Measurements from ENCODE around the gene AARSD1.
"Not testable (repeated sequence)": the region's sequence is repeated elsewhere in the genome, so short reads cannot be mapped to it uniquely, and the experiment has no call there.

AARSD1 gene

DNA sequence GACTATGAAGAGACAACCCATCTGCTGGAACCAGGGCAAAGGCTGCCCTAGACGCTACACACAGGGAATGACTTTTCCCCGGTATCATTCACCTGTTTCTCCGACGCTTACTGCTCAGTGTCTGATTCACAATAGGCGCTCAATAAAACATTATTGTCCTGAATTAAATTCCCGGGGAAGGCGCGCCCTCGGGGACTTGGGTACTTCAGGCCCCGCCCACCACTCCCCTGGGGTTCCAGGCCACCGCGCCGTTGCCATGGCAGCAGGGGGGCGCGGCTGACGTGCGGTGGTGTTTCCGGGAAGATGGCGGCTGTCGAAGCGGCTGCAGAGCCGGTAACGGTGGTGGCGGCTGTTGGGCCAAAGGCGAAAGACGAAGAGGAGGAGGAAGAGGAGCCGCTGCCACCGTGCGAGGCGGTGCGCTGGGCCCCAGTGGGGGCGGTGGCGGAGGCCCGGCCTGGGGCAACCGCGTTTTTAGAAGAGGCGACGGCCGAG is 16.1 kb upstream of the AARSD1 start, which contains the start of gene RUNDC1:
Gene RUNDC1 (plus strand): TSS at position 292 of the 492 bp plus-strand sequence. CDS start 12 bp downstream, at position 304.
- peak; percentile 95 for DNase-seq

DNA sequence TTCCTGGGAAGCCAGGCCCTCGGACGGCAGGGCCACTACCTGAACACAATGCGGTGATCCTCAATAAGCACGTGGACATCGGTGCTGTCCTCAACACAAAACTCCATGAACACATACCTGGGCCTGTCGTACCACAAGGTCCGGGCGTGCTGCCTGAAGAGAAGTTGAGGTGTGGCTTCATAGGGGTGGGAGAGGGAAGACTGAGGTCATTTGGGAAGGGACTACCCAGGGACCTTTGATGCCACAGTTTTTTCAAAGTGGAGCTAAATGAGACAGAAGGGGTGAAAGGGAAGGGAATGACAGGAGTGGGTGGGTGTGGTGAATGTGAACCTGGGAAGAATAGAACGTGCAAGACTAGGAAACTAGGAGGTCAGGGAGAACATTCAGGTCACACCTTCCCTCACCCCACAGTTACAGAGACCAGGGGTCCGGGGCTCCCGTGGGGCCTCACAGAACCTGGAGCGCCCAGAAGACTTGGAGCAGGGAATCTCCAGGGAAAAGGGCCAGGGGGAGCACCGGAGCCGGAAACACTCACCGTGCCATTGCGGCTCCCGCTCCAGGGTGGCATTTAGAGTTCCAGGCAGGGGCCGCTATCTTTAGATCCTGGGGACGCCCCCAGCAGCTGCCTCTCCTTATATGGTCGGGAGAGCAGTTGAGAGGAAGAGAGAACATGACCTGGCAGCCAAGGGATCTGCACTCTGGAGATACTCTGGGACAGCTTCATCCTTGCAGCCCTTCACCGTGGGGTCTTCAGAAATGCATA is 15.4 kb upstream of the AARSD1 start, which contains the start of gene PTGES3L:
Gene PTGES3L (minus strand): TSS at position 570 of the 763 bp plus-strand sequence. CDS start 27 bp downstream, at position 543.
- DNase-seq = no peak

DNA sequence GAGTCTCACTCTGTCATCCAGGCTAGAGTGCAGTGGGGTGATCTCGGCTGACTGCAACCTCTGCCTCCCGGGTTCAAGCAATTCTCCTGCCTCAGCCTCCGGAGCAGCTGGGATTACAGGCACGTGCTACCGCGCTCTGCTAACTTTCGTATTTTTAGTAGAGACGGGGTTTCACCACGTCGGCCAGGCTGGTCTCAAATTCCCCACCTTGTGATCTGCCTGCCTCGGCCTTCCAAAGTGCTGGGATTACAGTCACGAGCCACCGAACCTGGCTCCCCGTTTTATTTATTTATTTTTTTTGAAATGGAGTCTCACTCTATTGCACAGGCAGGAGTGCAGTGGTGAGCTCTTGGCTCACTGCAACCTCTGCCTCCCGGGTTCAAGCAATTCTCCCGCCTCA is 11.4 kb upstream of the AARSD1 start:
- not testable (repeated sequence) for DNase-seq

DNA sequence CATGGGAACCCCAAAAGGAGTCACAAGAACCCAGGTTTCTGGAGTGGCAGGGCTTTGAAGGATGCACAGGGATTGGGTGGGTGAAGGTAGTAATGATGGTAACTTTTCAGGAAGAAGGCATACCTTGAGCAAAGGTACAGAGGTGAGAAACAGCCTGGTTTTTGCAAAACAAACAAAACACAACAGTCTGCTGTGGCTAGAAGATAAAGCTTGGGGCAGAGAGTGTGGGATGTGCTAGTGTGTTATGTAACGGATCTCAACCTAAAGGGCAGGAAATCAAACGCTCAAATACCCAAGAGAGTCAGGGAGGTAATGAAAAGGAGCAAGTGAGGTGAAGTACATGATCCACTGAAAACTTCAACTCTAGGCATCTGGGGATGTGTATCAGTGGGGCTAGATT is 11.0 kb upstream of the AARSD1 start:
- no peak for DNase-seq

DNA sequence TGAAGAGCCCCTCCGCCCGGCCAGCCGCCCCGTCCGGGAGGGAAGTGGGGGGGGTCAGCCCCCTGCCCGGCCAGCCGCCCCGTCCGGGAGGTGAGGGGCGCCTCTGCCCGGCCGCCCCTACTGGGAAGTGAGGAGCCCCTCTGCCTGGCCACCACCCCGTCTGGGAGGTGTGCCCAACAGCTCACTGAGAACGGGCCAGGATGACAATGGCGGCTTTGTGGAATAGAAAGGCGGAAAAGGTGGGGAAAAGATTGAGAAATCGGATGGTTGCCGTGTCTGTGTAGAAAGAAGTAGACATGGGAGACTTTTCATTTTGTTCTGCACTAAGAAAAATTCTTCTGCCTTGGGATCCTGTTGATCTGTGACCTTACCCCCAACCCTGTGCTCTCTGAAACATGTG is 9.1 kb upstream of the AARSD1 start:
- not testable (repeated sequence) for DNase-seq

DNA sequence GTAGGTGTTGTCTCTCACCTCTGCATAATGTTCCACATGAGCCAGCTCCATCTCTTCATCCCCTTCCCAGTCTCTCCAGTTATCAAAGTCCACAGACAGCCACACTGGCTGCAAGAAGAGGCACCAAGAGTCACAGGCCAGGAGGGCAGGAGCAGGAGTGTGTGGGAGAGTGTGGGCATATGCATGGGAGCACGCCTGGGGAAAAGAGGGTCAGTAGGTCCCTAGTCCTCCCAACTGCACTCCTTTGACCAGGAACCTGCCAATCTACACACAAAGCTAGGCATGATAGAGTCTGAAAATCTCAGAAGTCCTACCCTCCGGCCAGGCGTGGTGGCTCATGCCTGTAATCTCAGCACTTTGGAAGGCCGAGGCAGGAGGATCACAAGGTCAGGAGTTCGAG is 7.3 kb upstream of the AARSD1 start:
- DNase-seq = no peak

DNA sequence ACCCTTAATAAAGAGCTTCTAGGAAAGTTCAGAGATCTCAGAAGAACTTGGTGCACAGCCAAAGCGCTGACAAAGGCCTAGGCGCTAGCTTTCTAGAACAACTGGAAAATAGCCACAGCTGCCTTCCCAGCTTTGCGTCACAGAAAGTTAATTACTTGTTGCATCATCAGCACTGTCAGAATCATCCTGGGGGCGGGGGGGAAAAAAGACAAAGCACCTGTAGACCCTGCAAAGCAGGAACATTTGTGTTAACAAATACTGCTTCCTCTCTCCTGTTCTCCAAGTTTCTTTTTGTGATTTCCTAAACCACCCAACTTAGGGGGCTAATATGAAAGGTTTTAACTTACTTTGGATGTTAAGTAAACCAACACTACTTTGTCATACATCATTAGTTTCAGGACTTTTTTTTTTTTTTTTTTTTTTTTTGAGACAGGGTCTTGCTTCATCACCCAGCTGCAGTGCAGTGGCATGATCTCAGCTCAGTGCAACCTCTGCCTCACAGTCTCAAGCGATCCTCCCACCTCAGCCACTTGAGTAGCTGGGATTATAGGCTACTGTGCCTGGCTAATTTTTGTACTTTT is 4.8 kb upstream of the AARSD1 start:
- DNase-seq = no peak

DNA sequence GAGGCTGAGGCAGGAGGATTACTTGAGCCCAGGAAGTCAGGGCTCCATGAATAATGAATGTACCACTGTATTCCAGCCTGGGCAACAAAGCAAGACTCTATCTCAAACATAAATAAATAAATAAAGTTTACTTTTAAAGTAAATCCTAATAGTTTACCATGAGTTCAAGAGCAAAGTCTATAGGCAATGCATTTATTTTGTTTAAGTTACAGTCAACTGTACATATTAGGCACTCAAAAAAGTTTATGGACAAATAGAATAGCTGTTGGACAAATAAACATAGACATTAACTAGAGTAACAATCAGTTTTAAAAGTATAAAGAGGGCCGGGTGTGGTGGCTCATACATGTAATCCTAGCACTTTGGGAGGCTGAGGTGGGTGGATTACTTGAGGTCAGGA is 3.7 kb upstream of the AARSD1 start:
- DNase-seq = no peak

DNA sequence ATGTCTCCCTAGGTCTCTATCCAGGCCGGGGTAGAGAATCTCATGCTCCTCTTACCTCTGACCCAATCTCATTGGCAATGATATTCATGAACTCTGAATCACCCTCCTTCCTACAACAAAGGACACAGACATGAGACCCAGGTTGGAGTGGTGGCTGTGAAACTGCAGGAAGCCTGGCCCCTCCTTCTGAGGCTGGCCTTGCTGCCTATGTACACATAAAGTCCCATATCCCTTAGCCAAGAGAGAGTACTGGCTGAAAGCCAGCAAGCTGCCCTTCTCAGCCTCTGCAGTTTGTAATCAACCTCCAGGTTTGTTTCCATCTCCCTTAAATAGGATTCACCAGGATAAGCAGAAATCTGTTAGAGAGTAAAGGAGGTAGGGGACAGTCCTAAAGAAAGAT is 10.6 kb downstream of the AARSD1 start:
- DNase-seq = no peak

DNA sequence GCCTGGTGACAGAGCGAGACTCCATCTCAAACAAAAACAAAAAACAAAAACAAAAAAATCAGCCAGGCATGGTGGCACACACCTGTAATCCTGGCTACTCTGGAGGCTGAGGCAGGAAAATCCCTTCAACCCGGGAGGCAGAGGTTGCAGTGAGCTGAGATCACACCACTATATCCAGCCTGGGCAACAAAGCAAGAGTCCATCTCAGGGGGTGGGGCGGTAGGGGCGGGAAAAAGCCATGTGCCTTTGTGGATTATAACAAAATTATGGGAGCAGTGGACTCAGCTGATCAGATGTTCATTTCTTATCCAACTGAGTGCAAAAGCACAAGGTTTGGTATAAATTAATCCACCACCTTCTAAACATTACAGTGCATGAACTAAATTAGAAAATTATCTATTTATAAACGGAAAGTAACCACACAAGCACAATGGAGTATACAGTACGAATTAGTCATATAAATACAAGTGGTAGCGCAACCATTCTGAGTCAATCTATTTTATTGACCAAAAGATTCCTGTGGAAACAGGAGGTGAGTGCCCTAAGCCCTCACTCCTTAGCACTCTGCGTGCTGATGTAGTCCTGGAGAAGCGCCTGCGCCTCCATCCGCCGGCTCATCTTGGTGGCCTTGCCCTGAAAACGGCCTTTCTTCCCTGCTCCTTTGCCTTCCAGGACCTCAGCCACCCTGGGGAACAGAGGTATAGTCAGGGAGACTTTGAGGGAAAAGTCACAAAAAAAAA is 14.0 kb downstream of the AARSD1 start:
- DNase-seq = no peak

DNA sequence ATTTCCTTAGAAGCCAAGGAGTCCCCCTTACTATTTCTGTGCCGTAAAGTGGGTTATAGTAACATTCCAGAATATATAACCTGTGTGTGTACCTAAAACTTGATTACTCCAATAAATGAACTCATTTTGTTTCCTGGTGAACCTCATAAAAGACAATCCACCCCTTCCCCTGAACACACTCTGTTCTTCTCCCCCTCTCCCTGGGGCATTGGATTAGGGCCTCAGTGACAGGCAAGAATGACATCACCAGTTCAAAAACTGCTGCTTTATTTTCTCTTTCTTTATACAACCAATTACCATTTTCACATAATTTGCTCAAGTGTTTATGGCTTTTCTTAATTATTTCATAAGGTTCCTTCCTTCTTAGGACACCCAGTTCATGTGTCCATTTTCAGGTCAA is 17.4 kb downstream of the AARSD1 start:
- DNase-seq = no peak

DNA sequence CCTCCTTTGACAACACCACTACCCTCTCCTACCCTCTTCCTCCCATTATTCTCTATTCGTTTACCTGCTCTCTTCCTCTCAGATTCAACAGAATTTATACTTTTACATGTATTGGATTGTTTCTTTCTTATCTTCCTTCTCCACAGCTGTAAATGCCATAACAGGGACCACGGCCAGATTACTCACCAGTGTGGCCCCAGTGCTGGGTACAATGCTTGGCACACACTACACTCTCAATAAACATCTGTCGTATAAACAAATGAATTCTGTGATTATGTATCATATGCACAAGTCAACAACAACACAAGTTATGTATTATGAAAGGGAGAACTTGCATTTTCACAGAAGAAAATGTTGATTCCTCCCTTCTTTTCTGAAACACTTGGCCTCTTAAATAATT is 20.0 kb downstream of the AARSD1 start:
- no peak for DNase-seq

DNA sequence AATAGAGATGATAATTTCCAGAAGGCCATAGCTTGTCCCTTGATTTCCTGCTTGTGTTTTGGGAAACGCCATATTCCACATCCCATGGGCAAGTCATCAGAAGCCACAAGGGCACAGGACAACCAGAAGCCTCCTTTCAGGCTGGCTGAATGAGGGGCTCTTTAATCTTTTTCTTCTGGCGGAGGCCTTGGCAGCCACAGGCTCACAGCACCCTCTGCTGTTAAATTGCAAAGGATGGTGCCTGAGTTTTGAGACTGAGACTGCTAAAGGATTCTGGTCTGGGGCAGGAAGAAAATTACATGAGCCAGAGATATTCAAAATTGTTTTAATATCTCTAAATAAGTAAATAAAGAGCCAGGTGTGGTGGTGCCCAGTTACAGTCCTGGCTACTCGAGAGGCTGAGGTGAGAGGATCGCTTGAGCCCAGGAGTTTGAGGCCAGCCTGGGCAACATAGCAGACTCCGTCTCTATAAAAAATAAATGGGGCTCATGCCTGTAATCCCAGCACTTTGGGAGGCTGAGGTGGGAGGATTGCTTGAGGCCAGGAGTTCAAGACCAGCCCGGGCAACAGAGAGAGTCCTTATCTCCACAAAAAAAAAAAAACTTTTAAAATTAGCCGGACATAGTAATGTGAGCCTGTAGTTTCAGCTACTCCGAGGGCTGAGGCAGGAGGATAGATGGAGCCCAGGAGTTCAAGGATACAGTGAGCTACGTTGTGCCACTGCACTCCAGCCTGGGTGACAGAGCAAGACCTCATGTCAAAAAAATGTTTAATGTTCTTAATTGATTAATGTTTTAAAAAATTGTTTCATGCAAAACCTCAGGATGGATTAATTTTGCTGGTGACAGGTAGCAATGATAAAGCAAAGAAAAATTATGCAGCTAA is 26.3 kb downstream of the AARSD1 start:
- DNase-seq = peak; percentile 4

DNA sequence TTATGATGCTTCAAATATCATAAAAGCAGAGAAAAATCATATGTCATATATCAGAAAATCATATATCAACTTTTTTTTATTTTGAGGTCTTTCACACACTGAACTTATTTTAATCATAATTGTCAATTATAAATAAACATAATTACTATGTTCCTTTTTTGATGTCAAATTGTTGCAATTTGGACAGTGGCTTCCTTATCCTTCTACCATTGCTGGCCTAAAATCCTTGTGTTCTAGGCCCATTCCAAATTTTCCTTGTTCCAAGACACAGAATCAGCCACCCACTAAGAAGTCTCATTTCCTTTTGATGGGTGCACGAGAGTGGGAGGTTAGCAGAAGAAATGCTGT is 34.8 kb downstream of the AARSD1 start:
- no peak for DNase-seq

DNA sequence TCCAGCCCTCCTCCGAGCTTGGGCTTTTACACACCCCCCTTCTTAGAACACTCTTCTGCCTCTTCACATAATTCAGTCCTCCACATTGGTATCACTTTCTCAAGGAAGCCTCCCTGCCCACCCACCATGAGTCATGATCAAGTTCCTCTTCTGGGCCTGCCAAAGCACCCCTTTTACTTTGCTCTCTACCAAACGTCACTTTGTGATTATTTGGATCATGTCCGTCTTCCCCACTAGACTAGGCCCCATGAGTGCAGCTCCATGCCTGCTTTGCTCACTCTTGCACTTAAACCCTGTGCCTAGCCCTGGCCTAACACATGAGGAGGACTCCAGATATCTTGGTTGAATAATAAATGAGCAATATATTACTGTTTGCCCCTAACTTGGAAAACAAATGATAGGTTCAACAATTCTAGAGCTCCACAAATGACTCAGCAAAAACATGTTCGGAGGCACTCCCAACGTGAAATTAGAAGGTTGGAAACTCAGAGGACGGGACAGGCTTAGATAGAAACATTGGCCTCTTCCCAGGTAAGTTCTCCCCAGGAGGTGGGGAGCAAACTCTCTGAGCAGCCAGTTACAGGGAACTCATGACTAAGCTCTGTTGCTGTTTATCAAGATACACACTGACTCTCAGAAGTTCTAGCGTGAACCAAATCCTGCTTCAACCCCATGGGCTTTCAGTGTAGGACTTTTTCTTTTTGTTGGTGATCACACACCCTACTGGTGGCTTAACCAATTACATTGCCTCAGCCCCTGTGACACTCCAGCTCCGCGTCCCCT is 35.3 kb downstream of the AARSD1 start:
- no peak for DNase-seq

DNA sequence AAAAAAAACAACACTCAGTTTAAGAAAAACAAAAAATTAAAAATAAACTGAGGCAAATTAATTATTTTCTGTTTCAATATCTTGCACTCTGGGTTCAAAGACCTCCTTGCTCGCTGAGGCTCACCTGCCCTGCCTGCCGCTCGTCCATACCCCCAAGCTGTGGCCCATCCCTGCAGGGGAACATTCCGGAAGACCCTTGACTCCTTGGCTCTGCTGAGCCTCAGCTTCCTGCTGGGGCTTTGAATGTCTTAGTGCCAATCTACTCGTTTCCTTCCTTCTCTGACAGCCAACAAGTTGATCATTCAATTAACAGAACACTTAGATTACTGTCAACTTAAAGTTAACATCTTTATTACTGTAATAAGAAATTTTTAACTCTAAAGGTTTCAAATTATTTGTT is 39.4 kb downstream of the AARSD1 start:
- no peak for DNase-seq

DNA sequence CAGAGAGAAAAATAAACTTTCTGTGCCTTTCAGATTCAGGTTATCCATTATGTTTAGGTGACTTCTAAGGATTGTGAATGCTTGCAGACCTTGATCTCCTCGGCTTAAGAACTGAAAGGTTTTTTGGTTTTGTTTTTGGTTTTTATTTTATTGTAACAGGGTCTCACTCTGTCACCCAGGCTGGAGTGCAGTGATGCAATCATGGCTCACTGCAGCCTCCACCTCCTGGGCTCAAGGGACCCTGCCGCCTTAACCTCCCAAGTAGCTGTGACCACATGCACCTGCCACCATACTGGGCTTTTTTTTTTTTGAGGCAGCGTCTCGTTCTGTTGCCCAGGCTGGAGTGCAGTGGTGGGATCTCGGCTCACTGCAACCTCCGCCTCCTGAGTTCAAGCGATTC is 40.8 kb downstream of the AARSD1 start:
- DNase-seq = not testable (repeated sequence)

DNA sequence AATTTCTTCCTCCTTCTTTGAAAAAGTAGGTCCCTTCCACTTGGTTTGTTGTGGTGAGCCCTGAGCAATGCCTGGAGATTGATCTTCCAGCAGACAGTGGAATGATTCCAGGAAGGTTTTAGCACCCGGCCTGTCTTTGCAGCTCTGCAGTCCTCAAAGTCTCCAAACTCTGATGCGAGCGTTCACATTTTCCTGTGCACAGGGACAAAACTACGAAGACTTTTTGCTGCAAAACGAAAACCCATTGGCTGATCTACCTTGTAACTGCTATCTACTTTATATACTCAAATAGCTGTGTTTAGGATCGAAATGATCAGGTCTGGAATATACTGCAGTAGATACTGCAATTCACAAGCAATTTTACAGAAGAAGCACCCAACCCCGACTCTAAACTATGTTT is 42.0 kb downstream of the AARSD1 start:
- DNase-seq = no peak

DNA sequence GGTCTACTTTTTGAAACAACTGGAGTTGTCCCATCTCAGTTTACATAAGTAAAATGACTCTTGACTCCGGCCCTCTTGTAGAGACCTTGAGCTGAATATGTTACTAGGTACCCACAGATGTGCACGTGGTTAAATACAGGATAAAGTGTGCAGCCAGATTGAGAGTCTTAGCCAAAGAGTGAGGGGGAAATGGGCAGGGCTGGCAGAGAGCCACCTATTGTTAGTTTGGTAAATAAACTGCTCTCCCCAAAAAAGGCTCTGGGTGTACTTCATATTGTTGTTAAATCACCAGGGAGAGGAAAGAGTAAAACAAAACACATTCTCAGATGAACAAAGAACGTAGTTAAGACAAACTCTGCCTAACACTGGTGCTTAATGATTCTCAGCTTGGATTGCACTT is 43.3 kb downstream of the AARSD1 start:
- no peak for DNase-seq

DNA sequence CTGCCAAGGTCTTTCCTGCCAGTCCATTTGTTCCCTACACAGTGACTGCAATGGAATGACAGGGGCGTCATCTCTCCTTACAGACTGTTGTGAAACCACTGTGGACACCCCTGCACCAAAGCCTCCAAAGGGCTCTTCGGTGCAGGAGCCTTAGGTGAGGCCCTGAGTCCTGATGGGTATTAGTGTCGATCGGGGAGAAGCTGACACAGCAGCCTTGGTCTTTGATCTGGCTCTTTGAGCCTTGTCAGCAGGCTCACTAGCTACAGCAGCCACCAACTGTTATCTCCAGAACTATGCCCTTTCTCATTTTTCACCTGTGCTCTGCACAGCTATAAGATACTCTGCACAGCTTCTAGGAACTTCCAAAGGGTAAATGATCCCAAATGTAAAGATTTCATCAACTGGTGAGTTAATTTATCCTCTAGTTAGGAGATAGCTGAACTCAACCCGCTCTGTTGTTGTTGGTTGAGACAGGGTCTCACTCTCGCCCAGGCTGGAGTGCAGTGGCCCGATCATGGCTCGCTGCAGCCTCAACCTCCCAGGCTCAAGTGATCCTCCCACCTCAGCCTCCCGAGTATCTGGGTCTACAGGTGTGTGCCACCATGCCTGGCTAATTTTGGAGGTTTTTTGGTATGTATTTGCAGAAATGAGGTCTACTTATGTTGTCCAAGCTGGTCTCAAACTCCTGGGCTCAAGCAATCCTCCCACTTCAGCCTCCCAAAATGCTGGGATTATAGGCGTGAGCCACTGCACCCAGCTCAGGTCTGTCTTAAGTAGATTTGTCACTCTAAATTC is 44.0 kb downstream of the AARSD1 start:
- DNase-seq = no peak

DNA sequence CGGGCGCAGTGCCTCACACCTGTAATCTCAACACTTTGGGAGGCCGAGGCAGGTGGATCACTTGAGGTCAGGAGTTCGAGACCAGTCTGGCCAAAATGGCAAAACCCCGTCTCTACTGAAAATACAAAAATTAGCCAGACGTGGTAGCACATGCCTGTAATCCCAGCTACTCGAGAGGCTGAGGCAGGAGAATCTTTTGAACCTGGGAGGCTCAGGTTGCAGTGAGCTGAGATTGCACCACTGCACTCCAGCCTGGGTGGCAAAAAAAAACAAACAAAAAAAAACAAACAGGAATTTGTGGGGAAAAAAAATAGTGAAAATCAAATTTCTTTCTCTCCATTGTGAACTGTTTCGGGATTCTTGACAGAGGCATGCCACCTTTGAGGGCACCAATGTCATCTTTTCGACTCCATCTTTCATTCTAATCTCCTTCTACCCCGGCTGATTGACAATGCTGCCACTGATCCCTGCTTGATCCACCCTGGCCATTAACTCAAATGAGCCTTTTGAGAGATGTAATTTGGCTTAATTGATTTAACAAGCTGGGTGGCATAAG is 44.7 kb downstream of the AARSD1 start:
- DNase-seq = not testable (repeated sequence)

Data from CD4-positive, alpha-beta T cell treated with Interleukin-17A for 4 hours (primary cell).